ENCODE results near the gene KCNAB3.

KCNAB3 gene

DNA sequence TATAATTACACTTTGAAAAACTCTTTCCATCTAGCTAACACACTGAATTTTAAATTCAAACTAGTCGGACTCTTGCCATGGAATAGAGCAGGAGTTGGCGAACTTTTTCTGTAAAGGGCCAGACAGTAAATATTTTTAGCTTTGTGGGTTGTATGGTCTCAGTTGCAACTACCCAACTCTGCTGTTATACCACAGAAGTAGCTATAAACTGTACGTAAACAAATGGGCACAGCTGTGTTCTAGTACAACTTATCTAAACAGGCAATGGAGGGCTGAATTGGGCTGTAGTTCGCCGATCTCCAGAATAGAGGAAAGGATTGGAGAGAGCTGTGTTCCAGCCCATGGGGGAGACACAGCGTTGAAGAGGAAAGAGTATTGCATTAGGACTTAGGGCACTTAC lies 11.1 kb upstream of the KCNAB3 start:
- no peak for DNase-seq (ENCODE audit: low spot score)

DNA sequence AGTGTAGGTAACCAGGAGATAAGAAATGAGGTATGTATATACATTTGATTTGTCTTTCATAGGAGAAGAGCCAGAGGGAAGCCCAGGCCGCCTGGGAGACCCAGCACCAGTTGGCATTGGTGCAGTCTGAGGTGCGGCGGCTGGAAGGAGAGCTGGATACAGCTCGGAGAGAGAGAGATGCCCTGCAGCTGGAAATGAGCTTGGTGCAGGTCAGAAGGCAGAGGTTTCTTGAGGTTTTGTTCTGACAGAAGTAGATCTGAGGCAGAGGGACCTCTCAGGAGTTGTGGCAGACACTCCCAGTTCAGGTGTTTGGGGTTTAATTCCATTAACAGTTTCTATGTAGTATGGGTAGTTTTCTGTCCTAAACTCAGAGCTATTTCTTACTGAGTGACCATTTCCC lies 10.4 kb upstream of the KCNAB3 start:
- DNase-seq (ENCODE audit: low spot score), result no peak

DNA sequence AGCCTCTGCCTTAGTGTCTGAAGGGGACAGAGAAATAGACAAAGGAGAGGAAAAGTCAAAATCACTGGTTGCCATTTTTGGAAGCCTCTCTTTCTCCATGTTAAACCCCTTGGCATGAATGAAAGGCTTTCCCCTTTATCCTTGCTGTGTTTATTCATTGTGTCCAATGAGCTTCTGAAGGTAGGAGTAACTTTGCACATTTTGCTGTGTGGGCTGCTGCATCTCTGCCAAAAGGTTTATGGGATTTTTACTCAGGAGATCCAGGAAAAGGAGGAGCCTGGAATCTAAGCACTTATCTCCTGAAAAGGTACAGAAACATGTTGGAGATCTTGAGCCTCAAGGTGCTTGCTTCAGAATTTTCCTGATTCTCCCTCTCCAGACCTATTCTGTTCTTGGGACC lies 6.2 kb upstream of the KCNAB3 start:
- no peak for DNase-seq (ENCODE audit: low spot score)

DNA sequence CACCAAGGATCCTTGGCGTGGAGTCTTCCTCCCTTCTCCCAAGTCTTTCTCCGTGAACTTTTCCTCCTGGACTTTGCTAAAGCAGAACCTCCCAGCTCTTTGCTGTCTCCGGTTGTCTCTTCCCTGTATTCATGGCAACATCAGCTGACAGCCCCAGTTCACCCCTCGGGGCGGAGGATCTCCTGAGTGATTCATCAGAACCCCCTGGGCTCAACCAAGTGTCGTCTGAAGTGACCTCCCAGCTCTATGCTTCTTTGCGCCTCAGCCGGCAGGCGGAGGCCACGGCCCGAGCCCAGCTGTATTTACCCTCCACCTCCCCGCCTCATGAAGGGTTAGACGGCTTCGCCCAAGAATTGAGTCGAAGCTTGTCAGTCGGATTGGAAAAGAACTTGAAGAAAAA lies 3.3 kb upstream of the KCNAB3 start:
- DNase-seq (ENCODE audit: low spot score), result peak; percentile 44

DNA sequence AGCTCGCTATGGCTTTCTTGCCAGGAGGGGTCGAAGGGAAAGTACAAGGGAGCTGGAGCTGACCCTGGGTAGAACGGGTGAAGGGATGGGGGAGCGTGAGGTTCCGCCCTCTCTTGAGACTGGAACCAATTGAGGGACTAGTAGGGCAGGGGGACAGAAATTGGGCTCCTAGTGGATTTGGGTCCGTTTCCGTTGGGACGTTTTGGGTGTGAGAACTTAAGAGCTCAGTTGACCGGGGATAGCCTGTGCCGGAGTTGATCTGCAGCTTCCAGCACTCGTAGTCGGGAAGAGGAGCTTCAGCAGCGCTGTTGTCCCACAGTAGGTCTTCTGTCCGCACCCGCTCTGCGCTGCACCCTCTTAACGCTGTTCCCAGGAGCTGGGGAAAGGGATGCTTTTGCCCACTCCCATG lies 2.8 kb upstream of the KCNAB3 start:
- DNase-seq (ENCODE audit: low spot score), result peak; percentile 32

DNA sequence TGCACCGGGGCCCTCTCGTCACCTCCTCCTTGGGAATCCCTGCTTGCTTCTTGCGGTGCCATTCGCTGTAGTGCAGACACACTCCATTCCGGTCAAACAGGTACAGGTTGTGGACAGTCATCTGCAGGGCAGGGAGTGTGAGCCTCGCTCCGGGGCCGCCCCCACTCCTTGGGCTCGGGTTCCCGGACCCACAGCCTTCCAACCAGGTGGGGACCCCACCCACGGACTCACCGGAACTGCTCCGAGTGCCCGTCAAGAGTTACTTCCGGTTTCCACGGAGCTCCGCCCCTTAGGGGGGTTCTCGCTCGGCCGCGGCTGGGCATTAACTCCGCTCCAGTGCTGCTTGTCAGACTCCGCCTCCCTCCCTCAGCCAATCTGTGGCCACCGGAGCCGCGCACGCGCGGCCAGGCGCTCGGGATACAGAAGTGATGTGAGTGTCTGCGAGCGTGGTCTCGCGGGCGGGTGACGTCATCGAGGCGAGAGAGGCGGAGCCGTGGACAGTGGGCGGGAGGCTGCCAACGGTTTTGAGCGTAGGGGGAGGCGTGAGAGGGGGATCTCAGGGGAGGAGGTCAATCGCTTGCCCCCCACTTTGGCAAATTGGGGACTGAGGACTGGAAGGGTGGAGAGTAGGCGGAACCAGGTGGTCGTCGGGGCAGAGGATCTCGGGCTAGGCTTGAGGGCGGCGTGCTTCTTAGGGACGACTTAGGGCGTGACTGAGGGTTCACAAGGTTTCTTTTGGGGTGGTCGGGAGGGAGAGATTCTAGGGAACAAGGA lies 2.2 kb upstream of the KCNAB3 start, which contains the start of the genes CNTROB and TRAPPC1:
Gene CNTROB (plus strand): TSS at position 498 of the 774 bp plus-strand sequence. CDS start 874 bp downstream, outside the sequence.
Gene TRAPPC1 (minus strand): TSS at position 238 of the 774 bp plus-strand sequence. CDS start 117 bp downstream, at position 121.
- DNase-seq (ENCODE audit: low spot score), result peak; percentile 99

DNA sequence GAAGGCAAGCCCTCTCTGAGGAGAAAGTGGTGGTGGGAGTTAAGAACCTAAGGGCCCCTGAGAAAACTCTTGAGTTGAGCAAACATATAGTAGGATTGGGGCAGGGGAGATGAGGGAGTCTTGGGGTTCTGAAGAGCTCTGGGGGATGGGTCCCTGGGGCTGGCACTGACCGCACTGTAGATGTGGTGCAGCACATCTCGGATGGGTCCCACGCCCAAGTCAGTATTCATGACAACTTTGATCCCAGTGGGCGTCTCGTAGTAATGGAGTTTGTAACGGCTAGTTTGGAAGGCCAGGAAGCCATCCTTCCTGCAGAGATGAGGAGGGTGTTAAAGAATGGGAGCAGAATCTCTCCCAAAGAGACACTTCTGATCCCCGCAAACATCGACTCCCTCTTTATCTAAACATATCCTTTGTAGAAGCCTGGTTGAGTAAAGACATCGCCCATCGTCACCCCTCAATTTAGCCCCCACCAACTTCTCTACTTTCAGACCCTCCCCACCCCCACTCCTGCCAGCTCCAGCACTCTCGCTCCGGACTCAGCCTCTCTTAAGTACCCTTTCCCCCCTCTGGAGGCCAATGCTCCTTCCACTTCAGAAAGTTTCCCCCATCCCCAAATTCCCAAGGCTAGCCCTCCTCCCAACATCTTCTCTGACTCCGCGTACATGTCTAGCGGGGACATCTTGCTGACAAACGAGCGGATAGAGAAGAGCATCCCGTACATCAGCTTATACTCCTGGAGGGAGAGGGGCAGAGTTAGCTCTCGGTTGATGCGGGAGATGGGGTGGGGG lies 1.4 kb upstream of the KCNAB3 start:
- peak; percentile 24 for DNase-seq (ENCODE audit: low spot score)

DNA sequence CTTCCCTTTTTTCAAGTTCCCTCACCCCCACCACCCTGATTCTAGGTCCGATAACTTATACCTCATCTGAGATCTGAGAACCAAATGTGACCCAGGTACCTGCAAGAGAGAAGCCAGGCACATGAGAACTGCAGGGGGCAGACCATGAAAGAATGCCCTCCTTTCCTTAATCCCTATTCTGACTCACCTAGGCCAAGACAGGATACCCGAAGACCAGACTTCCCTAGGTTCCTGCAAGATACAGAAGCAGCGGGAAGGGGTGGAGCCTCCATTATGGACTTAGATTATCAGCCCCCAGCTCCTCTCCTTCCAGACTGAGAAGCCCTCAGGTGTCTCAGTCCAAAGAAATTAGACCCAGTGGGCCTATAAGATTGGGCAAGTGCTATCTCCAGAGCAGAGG lies 2.1 kb downstream of the KCNAB3 start:
- no peak for DNase-seq (ENCODE audit: low spot score)

DNA sequence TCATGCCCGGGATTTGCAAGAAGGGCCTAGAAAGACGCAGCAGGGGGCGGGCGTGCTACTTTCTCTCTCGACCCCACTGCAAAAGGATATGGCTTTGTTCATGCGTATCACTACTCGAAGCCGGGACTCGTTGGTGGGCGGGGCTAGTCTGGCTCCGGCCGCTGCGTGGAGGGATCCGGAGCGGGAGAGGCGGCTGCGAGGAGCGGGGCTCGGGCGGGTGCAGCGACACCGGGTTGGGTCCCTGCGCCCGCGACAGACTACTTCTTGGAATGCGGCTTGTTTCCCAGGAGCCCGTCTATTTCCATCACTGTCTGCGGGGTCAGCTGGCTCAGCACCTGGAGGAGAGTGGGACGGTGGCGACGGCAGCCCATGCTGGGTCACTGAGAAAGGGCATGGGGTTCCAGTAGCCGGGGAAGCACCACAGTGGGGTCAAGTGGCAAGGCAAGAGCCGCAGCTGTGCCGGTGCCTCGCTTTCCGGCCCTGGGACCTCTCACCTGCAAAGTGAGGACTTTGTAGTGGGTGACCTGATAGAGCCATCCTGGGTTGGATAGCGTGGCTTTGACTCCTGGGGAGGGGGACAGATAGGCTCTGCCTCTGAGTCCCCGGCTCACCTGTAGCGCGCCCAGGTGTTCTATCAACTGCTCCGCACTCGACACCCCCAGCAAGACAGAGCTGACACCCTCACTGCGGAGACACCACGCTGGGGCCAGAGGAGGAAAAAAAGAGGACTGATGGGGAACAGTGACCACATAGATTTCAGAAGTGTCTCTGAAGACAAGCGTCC lies 6.6 kb downstream of the KCNAB3 start:
- DNase-seq (ENCODE audit: low spot score), result no peak

DNA sequence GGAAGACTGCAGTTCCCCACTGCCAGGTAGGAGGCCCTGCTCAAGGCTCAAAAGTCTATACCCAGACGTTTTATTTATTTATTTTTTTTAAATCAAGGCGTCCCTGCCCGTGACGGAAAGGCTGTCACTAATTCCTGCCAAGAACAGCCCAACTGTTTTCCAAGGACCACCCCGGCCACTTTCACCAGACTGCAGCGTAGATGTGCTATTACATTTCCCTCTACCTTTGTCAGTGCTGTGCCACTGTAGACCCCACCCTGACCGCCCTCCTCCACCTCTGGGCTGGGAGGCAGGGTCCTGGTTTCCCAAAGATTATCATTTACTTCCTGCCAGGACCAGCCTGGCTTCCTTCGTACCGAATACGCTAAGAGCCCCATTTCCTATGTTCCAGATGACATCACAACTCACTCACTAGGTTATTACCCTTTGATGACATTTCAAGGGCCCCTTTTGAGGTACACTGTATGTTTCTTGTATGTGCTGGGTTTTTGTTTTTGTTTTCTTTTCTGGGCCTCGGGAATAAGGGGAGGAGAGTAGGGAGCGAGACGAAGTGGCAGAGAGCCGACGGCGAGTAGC lies 7.3 kb downstream of the KCNAB3 start:
- no peak for DNase-seq (ENCODE audit: low spot score)

DNA sequence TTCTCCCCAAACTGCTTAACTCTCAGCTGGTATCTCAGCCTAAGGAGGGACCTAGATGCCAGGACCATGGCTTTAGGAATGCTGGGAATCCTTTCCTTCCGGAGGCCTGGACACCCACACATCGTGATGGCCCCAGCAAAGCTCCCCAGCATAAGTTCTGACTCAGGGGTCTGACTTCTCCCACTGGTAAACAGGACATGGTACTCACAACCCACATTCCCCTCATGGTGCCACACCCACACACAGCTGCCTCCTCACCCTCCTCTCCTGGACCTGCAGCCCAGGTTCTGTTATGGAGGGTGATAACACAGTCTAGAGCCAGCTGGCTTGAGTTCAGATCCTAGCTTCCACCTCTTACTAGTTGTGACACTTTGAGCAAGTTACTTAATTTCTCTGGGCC lies 12.8 kb downstream of the KCNAB3 start:
- no peak for DNase-seq (ENCODE audit: low spot score)

DNA sequence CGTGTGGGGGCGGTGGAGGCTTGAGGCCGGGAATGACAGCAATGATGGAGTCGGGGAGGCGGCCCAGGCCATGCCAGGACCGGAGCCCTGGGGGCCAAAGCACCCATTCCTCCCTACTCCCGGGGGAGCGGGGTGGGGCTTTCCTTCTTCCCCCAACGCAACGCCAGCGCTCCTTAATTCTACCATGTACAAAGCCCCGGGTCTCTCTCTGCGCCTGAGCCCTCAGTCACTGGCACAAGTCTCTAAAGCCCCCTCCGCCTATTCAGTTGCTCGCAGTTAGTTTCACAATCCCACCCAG lies 13.3 kb downstream of the KCNAB3 start:
- DNase-seq (ENCODE audit: low spot score), result no peak

DNA sequence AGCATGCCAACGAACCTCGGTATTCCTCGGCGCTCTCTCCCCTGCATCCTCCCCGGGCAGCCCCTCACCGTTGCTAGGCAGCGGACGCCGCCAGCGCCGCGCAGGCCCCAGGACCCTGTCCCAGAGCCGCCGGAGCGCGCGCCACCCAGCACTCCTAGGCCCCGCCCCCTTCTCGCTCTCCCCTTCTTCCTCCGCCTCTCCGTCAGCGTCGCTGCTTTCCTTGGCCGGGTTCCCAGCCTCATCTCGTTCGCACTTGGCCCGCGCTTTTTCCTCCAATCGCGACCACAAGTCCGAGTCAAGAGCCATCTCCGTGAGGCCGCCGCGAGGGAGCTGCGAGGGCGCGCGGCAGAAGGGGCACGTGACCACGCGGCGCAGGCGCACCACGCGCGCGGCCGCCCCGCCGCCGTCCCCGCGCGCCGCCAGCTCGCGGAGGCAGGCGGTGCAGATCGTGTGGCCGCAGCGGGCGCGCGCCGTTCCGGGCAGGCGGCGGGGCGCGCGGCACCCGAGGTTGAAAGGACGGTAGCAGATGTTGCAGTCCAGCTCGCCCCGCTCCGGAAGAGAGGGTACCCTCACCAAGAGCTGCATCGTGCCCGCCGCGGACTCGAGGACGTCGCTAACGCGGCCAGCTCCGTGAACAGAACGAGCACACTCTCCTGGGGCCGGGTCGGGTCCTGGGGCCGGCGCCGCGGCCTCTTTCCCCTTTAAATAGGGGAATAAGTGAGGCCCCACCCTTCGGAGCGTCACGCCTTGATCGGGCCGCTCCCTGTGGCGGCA lies 13.9 kb downstream of the KCNAB3 start, which contains the start of gene RNF227:
Gene RNF227 (minus strand): TSS at position 679 of the 774 bp plus-strand sequence. CDS start 94 bp downstream, at position 585.
- peak; percentile 98 for DNase-seq (ENCODE audit: low spot score)

DNA sequence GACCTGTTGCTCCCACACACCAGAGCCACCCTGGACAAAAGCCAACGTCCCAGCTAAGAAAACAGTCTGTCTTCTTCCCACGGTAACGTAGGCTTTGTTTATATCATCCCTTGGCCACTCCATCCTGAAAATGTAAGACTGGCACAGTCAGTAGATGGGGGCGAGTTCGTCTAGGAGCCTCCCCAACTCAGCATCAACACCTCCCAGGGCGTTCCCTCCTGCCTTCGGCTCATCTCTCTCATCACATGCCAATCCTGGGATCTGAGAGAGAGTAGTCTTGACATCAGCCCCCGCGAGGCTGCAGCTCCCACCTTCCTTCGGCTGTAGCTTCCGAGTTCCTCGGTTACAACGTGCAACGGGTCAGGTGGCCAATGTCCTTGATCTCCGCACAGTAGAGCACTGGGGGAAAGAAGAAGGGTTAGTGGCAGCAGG lies 14.5 kb downstream of the KCNAB3 start:
- no peak for DNase-seq (ENCODE audit: low spot score)

DNA sequence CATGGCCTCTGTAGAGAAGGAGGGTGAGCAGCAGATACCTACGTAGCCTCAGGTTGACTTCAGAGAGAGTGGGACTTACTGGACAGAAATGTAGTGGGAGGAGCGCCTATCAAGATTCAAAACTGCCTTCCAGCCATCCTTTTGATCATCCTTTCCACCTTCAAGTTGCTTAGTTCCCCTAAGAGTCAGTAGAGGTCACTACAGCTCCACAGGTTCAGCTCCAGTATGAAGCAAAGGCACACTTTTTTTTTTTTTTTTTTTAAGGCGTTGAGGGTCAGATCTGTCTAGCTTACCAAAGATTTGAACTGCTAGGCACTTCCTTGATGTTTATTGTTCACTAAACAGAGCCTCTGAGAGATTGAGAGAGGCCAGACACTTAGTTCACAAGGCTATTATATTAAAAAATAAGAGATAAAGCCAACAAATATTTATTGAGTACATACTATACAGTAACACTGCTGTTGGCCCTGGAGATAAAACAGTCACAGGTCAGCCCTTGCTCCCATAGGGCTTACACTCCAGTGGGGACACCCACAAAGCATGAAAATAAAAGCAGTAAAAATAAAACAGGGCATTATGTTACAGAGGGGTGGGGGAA lies 16.6 kb downstream of the KCNAB3 start:
- peak; percentile 83 for DNase-seq (ENCODE audit: low spot score)

DNA sequence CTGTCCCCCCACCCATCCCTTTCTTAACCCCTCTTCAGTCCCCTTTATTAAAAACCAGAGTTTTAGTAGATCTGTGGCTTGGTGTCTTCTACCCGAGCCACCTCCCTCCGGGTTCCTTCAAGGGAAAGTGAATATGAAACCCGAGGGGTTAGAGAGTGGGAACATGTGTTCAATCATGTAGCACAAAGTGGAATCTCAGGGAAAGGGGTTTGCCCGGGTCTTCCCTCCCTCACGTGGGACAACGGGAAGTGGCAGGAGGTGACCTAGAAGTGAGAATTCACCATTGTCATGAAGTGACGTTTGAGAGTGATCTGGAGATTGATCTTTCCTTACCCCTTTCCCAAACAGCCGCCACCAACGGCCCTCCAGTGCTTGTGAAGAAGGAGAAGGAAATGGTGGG lies 18.5 kb downstream of the KCNAB3 start:
- no peak for DNase-seq (ENCODE audit: low spot score)

DNA sequence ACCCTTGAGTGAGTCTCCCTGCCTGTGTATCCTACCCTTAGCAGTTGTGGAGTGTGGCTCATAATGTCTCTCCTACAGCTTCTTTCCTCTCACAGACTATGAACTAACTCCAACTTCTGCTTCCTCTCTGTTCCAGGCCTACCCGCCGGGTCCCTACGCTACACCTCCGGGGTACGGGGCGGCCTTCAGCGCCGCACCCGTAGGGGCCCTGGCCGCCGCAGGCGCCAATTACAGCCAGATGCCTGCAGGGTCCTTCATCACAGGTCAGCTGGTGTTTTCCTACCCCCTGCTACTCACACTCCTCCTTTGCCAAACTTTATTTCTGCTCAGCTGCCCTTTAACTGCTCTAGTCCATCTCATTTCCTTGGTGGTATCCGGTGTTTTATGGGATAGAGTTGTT lies 18.9 kb downstream of the KCNAB3 start:
- DNase-seq (ENCODE audit: low spot score), result no peak

DNA sequence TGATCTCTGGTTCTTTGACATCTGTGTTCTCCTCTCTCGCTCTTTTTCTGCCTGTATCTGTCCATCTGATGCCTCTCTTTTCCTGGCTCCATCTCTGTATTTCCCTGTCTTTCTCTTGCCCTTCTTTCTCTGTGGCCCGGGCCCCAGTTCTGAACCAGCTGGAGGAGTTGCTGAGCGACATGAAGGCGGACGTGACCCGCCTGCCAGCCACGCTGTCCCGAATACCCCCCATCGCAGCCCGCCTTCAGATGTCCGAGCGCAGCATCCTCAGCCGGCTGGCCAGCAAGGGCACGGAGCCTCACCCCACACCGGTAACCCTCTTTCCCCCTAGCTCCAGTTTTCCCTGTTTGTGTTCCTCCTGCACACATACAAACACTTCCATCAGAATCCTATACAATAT lies 19.4 kb downstream of the KCNAB3 start:
- no peak for DNase-seq (ENCODE audit: low spot score)

DNA sequence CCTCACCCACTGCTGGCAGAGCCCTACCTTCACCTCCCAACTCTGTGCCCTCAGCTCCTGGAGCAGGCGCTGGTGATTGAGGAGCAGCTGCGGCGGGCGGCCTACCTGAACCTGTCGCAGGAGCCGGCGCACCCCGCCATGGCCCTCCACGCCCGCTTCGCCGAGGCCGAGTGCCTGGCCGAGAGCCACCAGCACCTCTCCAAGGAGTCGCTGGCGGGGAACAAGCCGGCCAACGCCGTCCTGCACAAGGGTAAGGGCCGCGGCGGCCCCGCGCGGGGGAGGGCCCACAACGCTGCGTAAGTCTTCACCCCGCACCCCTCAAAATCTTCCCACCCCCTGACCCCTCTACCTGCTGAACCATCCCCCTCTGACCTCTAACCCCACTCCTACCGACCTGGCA lies 20.6 kb downstream of the KCNAB3 start:
- no peak for DNase-seq (ENCODE audit: low spot score)

Measured in SK-N-DZ (cell line).